GM12874 (cell line): Measurements from ENCODE around the gene MROH2B.

ENCODE experiments used
- TF ChIP-seq, protein P1 (sequence below): IDR thresholded peaks from 2 replicates; pipeline ENCODE4 v1.5.1; 2011; ENCODE audit warnings: low read depth, mild to moderate bottlenecking, control low read depth, low read length, moderate library complexity; ENCODE audit not compliant: insufficient read depth

The MROH2B gene

GRCh38 chr5:40972434-40972833, 98.7 kb downstream of the MROH2B start:
- TF ChIP-seq, protein P1, sequence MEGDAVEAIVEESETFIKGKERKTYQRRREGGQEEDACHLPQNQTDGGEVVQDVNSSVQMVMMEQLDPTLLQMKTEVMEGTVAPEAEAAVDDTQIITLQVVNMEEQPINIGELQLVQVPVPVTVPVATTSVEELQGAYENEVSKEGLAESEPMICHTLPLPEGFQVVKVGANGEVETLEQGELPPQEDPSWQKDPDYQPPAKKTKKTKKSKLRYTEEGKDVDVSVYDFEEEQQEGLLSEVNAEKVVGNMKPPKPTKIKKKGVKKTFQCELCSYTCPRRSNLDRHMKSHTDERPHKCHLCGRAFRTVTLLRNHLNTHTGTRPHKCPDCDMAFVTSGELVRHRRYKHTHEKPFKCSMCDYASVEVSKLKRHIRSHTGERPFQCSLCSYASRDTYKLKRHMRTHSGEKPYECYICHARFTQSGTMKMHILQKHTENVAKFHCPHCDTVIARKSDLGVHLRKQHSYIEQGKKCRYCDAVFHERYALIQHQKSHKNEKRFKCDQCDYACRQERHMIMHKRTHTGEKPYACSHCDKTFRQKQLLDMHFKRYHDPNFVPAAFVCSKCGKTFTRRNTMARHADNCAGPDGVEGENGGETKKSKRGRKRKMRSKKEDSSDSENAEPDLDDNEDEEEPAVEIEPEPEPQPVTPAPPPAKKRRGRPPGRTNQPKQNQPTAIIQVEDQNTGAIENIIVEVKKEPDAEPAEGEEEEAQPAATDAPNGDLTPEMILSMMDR: no peak

GRCh38 chr5:40962207-40962955, 108.8 kb downstream of the MROH2B start:
- TF ChIP-seq, protein P1: no peak

GRCh38 chr5:40960037-40960436, 111.1 kb downstream of the MROH2B start:
- TF ChIP-seq, protein P1: no peak

GRCh38 chr5:40958811-40959210, 112.3 kb downstream of the MROH2B start:
- TF ChIP-seq, protein P1: no peak

DNA sequence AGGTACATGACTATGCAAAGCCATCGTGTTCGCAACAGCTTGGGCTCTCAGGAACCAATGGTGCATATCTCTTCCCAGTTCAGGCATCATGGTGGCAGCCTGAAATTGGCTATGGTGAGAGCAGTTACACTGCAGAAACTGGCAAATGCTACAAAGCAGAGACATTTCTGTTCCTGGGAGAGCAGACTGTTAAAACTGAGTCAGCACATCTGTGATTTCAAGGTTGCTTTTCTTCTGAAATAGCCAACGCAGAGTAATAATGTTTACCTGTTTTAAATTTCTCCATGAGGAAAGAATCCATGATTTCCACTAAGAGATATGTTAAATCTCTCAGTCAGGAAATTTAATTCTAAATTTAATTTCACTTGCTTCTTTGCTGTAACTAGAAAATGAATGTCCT, 114.1 kb downstream of the MROH2B start:
- TF ChIP-seq, protein P1: no peak

GRCh38 chr5:40955313-40955712, 115.8 kb downstream of the MROH2B start:
- TF ChIP-seq, protein P1: no peak
